ENCODE results near the gene CCDC158. TPM values are rescaled to one million over a fixed set of nuclear protein-coding genes. Genes with fewer than 3 reads are reported as not detected.

Gene CCDC158
- total and polyA plus RNA-seq, 2 of the 8 experiments (the other 6 are each of a cell fraction or from before 2014, with no cell fraction given): not detected

- Histone ChIP-seq H4K20me1 (replicated peaks in 1 of 2; ENCODE audit: control insufficient read depth in 1 of 2, insufficient read depth in 2 of 2, low read length in 2 of 2) (no peaks in the 10 kb centered on the region), H3K9ac (replicated peaks in 1 of 4; ENCODE audit: extremely low read depth in 1 of 4, low read depth in 3 of 4, low read length in 3 of 4) (no peak overlapping the region), H3K79me2 (ENCODE audit: control insufficient read depth in 1 of 2, insufficient read depth in 2 of 2, low read length in 2 of 2) (no peaks in the 10 kb centered on the region), H4K8ac (ENCODE audit: extremely low read depth, insufficient read depth, low read length) (no peak overlapping the region), H3K4me3 (ENCODE audit: extremely low read depth in 1 of 4, insufficient read depth in 2 of 4, low read depth in 3 of 4, low read length in 4 of 4) (no peak overlapping the region), H3K14ac (ENCODE audit: insufficient read length) (no peak overlapping the region), H3K23me2 (ENCODE audit: low read depth, low read length) (no peaks in the 10 kb centered on the region), H3K27ac (ENCODE audit: low read depth, low read length) (no peak overlapping the region), H2BK120ac (replicated peaks; ENCODE audit: low read depth, low read length) (no peak overlapping the region), H4K5ac (ENCODE audit: insufficient read length, low read depth, low read length) (no peak overlapping the region), H2BK5ac (ENCODE audit: low read depth, low read length) (no peak overlapping the region), H3K4me2 (ENCODE audit: insufficient read depth in 1 of 2, low read depth in 2 of 2, low read length in 2 of 2) (no peak overlapping the region), H3K27me3 (replicated peaks in 1 of 4; ENCODE audit: control insufficient read depth in 3 of 4, extremely low read depth in 1 of 4, insufficient read depth in 3 of 4, low read length in 3 of 4) (no peaks in the 10 kb centered on the region), H3K4me1 (replicated peaks in 1 of 4; ENCODE audit: control insufficient read depth in 3 of 4, insufficient read depth in 4 of 4, low read length in 3 of 4) (no peaks in the 10 kb centered on the region), H3K56ac (replicated peaks; ENCODE audit: insufficient read length, low read depth, low read length) (no peak overlapping the region), H2AFZ (ENCODE audit: low read length) (no peak overlapping the region), H3K4ac (replicated peaks; ENCODE audit: insufficient read length, low read depth, low read length) (no peak overlapping the region), H4K91ac (replicated peaks; ENCODE audit: insufficient read length, low read length) (no peak overlapping the region), H3K79me1 (ENCODE audit: low read depth, low read length) (no peaks in the 10 kb centered on the region), H3K9me3 (ENCODE audit: insufficient read depth in 2 of 2, low read depth in 1 of 2, low read length in 1 of 2) (no peaks in the 10 kb centered on the region), H2BK20ac (ENCODE audit: low read length) (no peak overlapping the region), H3K23ac (ENCODE audit: insufficient read length) (no peak overlapping the region), H2BK12ac (ENCODE audit: low read depth, low read length) (no peak overlapping the region), H3K18ac (ENCODE audit: extremely low read depth, low read length) (no peak overlapping the region), H2AK5ac (ENCODE audit: low read depth, low read length) (no peak overlapping the region), H2BK15ac (ENCODE audit: low read length) (no peak overlapping the region), H3K36me3 (ENCODE audit: control insufficient read depth in 2 of 4, insufficient read depth in 4 of 4, low read length in 3 of 4) (no peaks in the 10 kb centered on the region)
- POLR2A ChIA-PET (ENCODE audit: partially characterized antibody): interaction anchor here (1.2 kb wide), 1 partner anchor 10 kb away, joined by 3 read pairs; no protein-coding TSS in a partner anchor
- CTCF ChIA-PET (ENCODE audit: partially characterized antibody): interaction anchor here (1.1 to 2.1 kb wide), 4 partner anchors 20 to 43 kb away, joined by 3 to 6 read pairs (median 4); no protein-coding TSS in a partner anchor
- DNase-seq (ENCODE audit: low read depth in 1 of 2, low spot score in 2 of 2) (no peak), FAIRE-seq (no peak)
- WGBS, 2 experiments (ENCODE audit: extremely low coverage in 1 of 2, insufficient coverage in 1 of 2, insufficient read length in 1 of 2, insufficient replicate concordance in 2 of 2, low coverage in 1 of 2, low lambda C conversion rate in 2 of 2, missing lambda C conversion rate in 1 of 2): 85% methylated on average over 3 of the region's 3 CpGs; no CpG with 5 or more reads in 1 of the 2 experiments
- no peak for TF ChIP-seq HDAC6 (IDR thresholded peaks at IDR 0.05; ENCODE audit: low read depth, low read length)
- no peak for TF ChIP-seq RBBP5 (IDR thresholded peaks at IDR 0.05; ENCODE audit: borderline replicate concordance, low read depth, low read length)
- TF ChIP-seq CEBPB (IDR thresholded peaks at IDR 0.05; ENCODE audit: low read depth, low read length): no peak
- no peak for TF ChIP-seq ZNF274 (IDR thresholded peaks at IDR 0.05; ENCODE audit: borderline replicate concordance, extremely low read depth, low read length)
- no peak for TF ChIP-seq CHD1 (IDR thresholded peaks at IDR 0.05; ENCODE audit: low read depth, low read length)
- no peak for TF ChIP-seq CREB1 (IDR thresholded peaks at IDR 0.05)
- no peak for TF ChIP-seq TEAD4 (IDR thresholded peaks at IDR 0.05; ENCODE audit: low read depth, low read length)
- no peak for TF ChIP-seq KDM4A (IDR thresholded peaks at IDR 0.05; ENCODE audit: low read depth, low read length, severe bottlenecking)
- no peak for TF ChIP-seq RXRA (IDR thresholded peaks at IDR 0.05; ENCODE audit: insufficient read depth, low read depth, low read length)
- TF ChIP-seq CTCF (IDR thresholded peaks at IDR 0.05; ENCODE audit: control extremely low read depth in 1 of 3, insufficient read depth in 1 of 3, low read depth in 1 of 3, low read length in 3 of 3): no peak
- TF ChIP-seq YY1 (IDR thresholded peaks at IDR 0.05; ENCODE audit: low read depth, low read length): no peak
- no peak for TF ChIP-seq TBP (IDR thresholded peaks at IDR 0.05; ENCODE audit: low read depth, low read length)
- TF ChIP-seq CTBP2 (IDR thresholded peaks at IDR 0.05; ENCODE audit: borderline replicate concordance, insufficient read depth, insufficient read length, low read length): no peak
Measured at GRCh38 chr4:76334885-76335284, 86.1 kb downstream of the CCDC158 start.

All from H1 (cell line).